Measurements from ENCODE around the gene CHKB. TPM values are rescaled to one million over a fixed set of nuclear protein-coding genes. Genes with fewer than 3 reads are reported as not detected.

Gene CHKB
- total and polyA plus RNA-seq, 12 donors: 34.1 to 917 (median 95.3) TPM

DNA sequence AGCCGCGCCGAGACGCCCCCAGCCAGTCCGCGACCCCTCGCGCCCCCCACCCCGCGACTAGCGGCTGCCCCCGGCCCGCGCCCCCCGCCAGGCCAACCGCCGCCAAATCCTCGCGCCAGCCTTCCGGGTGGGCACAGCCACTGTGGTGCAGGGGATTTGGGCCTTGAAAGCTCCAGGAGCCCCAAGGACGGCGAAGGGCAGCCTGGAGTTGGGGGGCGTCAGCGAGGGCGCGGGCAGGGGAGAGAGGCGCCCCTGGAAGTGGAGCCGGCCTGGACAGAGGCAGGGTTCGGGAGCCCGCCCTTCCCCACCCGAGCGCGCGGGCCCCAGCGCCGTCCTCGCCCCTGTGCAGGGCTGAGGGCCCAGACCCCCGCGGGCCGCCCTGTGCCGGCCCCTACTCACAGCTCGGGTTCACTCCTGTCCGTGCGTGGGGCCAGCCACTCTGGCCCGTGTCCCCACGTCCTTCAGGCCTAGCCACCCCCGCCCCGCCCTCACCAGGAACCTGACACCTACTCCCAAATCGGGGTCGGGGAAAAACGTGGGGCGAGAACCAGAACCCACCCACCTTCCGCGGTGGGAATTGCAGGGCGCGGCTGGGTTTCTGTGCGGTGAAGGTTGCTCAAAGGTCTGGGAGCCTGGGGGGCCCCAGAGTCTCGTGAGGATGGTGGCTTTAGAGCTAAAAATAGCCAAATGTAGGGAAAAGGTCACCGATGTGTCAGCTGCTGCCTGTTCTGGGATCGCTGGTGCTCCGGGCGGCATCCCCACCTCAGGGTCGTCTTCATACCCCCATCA lies 4.5 kb downstream of the CHKB start, which contains the start of gene CPT1B:
CPT1B (minus strand) TSS at position 441 of the 789 bp plus-strand sequence. CDS start 512 bp downstream, outside the sequence.
- no peaks in the 10 kb centered on the region for H3K9me3 ChIP-seq (replicated peaks in 1 of 3)
- H3K4me3 ChIP-seq: peak within 1 kb of the TSS in 1 of 4 donors; percentile 53
- peaks cover 20 to 27% of the 10 kb centered on the region in 2 donors for H3K4me1 ChIP-seq (replicated peaks in 1 of 2)
- H3K27ac ChIP-seq: peak within 1 kb of the TSS in 3 of 5 donors; percentile 8 to 65 (median 59)
- no peaks in the 10 kb centered on the region for H3K36me3 ChIP-seq (replicated peaks in 1 of 2)
- TF ChIP-seq CTCF (IDR thresholded peaks at IDR 0.05) (peak in 1 of 6 experiments; percentile 8), POLR2A (IDR thresholded peaks at IDR 0.05) (peak in 1 of 2 donors; percentile 13)
- DNase-seq: peak in 4 of 7 donors; percentile 19 to 53 (median 46)
- WGBS, 4 donors: 7 to 23% (median 18%) methylated on average over 6 to 63 of the region's 63 CpGs
- no peaks in the 10 kb centered on the region for H3K27me3 ChIP-seq
- intact Hi-C loops (cut with DNase I): no loop called here

GRCh38 chr22:50577697-50577986 lies 5.0 kb downstream of the CHKB start:
- Histone ChIP-seq H3K27ac (no peak overlapping the region), H3K36me3 (replicated peaks in 1 of 2) (no peaks in the 10 kb centered on the region), H3K27me3 (no peaks in the 10 kb centered on the region), H3K9me3 (replicated peaks in 1 of 3) (no peaks in the 10 kb centered on the region), H3K4me1 (replicated peaks in 1 of 2) (peaks cover 20 to 27% of the 10 kb centered on the region in 2 donors), H3K4me3 (peak overlapping the region in 1 of 4 donors; percentile 53)
- no peak for TF ChIP-seq CTCF (IDR thresholded peaks at IDR 0.05)
- no peak for TF ChIP-seq POLR2A (IDR thresholded peaks at IDR 0.05)
- 47 to 57% (median 55%) methylated on average over 12 to 23 of the region's 23 CpGs; no CpG with 5 or more reads in 1 of the 4 donors for WGBS, 4 donors
- intact Hi-C loops (cut with DNase I): no loop called here
- no peak for DNase-seq

- WGBS, 4 donors: 85 to 89% (median 87%) methylated on average over 7 to 18 of the region's 18 CpGs
- intact Hi-C loops (cut with DNase I): no loop called here
- no peak for DNase-seq
- Histone ChIP-seq H3K36me3 (replicated peaks in 1 of 2) (no peaks in the 10 kb centered on the region), H3K27me3 (no peaks in the 10 kb centered on the region), H3K9me3 (replicated peaks in 1 of 3) (no peaks in the 10 kb centered on the region), H3K4me3 (no peak overlapping the region), H3K27ac (no peak overlapping the region), H3K4me1 (replicated peaks in 1 of 2) (peaks cover 20 to 27% of the 10 kb centered on the region in 2 donors)
- no peak for TF ChIP-seq POLR2A (IDR thresholded peaks at IDR 0.05)
- no peak for TF ChIP-seq CTCF (IDR thresholded peaks at IDR 0.05)
Measured at GRCh38 chr22:50576806-50577696, 5.6 kb downstream of the CHKB start.

GRCh38 chr22:50576070-50576469 lies 6.6 kb downstream of the CHKB start:
- H3K36me3 ChIP-seq (replicated peaks in 1 of 2): peaks cover 0 to 2% of the 10 kb centered on the region in 2 donors
- no peak overlapping the region for H3K27ac ChIP-seq
- peak in 1 of 7 donors; percentile 28 for DNase-seq
- intact Hi-C loops (cut with DNase I): no loop called here
- H3K4me3 ChIP-seq: no peak overlapping the region
- TF ChIP-seq POLR2A (IDR thresholded peaks at IDR 0.05) (no peak), CTCF (IDR thresholded peaks at IDR 0.05) (peak in 4 of 6 experiments; percentile 15 to 30 (median 20))
- no peaks in the 10 kb centered on the region for H3K9me3 ChIP-seq (replicated peaks in 1 of 3)
- H3K4me1 ChIP-seq (replicated peaks in 1 of 2): peaks cover 12 to 19% of the 10 kb centered on the region in 2 donors
- H3K27me3 ChIP-seq: no peaks in the 10 kb centered on the region
- 70 to 83% (median 78%) methylated on average over 4 to 5 of the region's 5 CpGs for WGBS, 4 donors

All from adrenal gland (tissue), 12 donors.